Right renal pelvis (tissue), 4 donors: Measurements from ENCODE around the gene CEBPB. TPM values are rescaled to one million over a fixed set of nuclear protein-coding genes. Genes with fewer than 3 reads are reported as not detected.
A peak's percentile ranks its signal among the peaks of the same experiment; 100 is the strongest.
"Not testable (repeated sequence)": the region's sequence is repeated elsewhere in the genome, so short reads cannot be mapped to it uniquely, and the experiment has no call there.

Experiments
- DNase-seq, 4 donors: peaks; one replicate each; pipeline ENCODE4 v3.0.0-alpha.2; 2013; ENCODE audit warnings: low read depth in 4 of 4, low spot score in 3 of 4, missing footprints in 1 of 4
- polyA plus RNA-seq, 4 donors: library from polyadenylated mRNA; unstranded; fragments of 120-200 nt; gene quantifications; one replicate each; pipeline ENCODE4 v1.2.1, GENCODE V29; 2013; ENCODE audit not compliant: insufficient read length in 4 of 4

CEBPB gene
- polyA plus RNA-seq, 4 donors = 4.3 to 6.8 (median 4.5) TPM

DNA sequence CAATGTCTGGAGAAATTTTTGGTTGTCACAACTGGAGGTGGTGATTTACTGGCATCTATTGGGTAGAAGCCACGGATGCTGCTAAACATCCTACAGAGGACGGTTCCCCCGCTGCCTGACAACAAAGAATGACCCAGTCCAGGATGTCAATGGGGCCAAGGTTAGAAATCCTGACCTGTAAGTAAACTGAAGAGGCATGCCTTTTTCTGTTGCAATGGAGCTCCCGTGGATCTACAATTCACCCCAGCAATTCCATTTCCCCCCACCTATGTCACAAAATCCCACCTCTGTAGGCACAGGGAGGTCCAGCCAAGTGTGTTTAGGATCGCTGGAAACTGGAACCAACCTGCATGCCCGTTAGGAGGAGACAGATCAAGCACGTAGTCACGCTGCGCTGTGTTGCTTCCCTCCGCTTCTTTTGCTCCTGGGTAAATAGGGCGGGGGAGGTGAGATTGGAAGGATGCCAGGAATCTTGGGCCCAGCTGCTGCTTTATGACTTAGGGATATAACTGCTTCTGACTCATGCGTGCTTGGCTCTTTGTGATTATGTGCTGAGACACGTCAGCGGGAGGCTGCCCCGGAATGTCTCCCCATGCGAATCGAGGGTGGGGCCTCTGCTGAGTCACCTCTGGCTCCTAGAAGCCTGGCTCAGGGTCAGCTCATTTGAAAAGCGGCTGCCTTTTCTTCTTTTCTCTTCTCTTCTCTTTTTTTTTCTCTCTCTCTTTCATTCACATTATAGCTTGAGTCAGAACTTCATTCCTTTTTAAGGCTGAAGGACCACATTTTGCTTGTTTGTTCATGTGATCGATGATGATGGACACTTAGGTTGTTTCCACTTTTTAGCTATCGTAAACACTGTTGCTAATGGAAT lies 24.7 kb upstream of the CEBPB start:
- peak; percentile 91 to 96 (median 95) for DNase-seq

DNA sequence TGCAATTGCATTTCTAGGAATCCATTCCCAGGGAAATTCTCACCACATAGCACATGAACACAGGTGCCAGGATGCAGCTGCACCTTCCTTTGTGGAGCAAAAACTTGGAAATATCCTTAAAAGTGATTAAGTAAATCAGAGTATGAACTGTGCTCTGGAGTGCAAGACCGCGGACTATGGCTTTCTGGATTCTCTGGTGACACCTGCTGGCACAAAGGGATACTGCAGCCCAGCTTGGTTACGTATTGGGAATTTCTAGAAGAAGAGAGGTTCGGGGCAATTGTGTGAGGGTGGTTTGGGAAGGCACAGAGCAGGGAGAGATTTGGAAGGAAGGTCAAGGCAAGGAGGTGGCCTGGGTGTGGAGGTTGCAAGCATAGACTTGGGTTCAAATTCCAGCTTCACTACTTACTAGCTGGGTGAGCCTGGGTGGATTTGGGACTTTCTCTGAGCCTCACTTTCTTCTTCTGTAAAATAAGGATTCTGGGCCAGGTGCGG lies 21.3 kb upstream of the CEBPB start:
- peak in 1 of 4 donors; percentile 61 for DNase-seq

DNA sequence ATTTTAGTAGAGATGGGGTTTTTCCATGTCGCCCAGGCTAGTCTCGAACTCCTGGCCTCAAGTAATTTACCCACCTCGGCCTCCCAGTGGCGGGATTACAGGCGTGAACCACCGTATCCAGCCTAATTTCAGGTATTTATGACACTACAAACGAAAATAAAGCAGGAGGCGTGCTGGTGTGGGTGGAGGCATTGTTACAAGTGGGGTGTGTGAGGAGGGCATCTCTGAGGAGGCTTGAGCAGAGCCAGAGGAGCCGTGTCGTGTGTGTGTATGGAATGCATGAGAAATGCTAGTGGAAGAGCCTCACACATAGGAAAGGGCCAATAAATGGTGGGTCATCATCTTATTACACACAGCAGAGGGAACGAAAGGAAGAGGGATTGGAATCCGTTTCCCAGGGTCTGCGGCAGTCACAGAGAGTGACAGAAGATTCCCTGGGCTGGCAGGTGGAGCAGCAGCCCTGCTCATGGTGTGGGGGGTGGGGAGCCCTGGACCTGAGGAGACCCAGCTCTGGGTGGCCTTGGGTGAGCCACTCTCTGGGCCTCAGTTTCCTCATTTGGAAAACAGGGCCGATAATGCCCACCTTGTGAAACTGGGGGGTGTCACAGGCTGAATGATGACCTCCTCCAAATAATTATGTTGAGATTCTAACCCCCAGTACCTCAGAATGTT lies 19.9 kb upstream of the CEBPB start:
- no peak for DNase-seq

DNA sequence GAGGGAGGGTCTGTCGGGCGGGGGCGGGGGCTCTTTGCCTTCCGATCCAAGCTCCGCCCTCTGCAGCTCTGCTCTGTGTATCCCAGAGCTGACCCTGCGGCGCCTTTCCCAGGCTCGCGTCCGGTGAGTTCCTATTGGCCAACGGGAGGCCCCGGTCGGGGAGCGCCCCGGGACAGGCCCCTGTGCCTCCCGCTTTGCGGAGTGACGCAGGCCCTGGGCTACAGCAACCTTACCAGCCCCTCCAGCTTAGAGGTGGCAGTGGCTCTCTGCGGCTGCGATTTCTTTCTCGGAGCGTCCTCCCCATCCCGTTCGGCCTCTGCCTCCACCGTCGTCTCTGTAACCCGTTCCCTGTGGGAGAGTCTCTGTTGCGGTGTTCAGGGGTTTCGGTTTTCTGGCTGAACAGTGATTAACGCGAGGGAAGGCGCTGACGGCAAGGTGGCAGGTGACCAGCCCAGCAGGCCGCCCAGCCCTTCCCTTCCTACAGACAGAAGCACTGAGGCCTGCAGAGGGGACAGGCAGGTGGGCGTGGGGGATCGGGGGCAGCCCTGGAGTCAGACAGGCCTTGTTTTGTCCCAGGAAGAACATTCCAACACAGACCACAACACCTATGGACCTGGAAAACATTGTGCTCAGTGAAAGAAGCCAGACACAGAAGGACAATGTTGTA lies 18.1 kb upstream of the CEBPB start:
- peak in 2 of 4 donors; percentile 57 to 60 for DNase-seq

DNA sequence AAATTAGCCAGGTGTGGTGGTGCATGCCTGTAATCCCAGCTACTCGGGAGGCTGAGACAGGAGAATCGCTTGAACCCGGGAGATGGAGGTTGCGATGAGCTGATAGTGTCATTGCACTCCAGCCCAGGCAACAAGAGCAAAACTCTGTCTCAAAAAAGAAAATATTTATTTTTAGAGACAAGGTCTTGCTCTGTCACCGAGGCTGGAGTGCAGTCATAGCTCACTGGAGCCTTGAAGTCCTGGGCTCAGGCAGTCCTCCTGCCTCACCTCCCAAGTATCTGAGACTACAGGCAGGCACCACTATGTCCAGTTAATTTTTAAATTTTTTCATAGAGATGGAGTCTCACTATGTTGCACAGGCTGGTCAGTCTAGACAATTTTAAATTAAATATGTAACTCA lies 16.2 kb upstream of the CEBPB start:
- no peak for DNase-seq

DNA sequence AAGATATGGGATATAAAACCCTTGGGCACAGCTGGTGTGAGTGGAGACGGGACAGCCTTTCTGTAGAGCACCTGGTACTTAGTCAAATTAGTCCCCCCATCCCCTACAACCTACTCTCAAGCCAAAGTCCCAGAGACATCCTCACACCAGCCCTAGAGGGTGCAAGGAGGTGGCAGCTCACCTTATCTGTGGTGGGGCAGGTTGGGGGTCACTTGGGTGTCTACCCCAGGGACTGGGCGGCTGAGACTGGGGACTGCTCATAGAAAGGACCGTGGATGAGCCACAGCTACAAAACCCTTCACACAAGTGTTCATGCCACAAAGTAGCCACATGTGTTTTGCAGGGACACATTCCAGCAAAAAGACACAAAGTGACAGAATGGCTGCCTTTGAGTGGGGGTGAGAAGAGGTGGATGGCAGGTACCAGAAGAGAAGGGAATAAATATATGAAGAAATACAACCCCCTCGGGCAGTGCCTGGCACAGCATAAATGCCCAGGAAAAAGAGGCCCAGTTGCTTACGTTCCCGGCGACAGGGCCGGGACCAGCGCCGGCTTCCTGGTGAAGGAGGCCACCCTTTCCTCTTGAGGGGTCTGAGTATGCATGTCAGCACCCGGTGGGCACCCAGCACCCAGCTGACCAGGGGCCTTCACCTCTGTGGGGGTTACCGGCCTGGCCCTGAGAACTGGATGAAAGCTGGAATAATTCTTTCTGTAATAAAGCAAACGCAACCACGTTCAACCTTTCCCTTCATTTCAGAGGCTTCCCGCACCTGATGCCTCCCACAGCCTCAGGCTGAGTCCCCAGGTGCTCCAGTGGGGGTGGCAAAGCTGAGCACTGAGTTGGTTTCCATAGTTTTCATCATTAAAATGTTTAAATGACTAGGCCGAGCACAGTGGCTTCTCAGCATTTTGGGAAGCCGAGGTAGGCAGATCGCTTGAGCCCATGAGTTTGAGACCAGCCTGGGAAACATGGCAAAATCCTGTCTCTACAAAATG lies 14.4 kb upstream of the CEBPB start:
- DNase-seq = no peak

DNA sequence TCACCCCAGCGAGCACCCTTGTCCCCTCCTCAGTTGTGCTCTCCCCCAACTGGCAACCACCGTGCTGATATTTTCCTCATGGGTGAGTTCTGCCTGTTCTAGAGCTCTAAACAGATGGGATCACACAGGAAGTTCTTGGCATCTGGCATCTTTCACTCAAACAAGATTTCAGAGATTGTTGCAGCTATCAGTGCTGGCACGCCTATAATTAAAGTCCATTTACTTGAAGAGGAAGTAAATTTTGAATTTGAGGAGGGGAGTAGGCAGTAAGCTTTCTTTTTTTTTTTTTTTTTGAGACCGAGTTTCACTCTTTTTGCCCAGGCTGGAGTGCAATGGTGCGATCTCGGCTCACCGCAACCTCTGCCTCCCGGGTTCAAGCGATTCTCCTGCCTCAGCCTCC lies 12.0 kb upstream of the CEBPB start:
- DNase-seq = not testable (repeated sequence)

DNA sequence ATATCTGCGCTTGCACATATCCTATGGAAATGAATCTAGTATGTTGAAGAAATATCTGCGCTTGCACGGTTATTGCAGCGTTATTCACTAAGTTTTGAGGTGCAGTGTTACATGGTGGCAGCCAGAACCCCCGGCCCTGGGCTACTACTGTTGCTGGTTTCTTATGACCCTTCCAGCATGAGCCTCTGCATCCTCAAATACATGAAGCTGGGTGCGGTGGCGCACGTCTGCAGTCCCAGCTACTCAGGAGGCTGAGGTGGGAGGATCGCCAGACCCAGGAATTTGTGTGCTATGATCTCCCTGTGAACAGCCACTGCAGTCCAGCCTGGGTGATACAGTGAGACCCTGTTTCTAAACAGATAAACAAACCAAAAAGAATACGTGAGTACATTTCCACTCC lies 9.3 kb upstream of the CEBPB start:
- DNase-seq = no peak

DNA sequence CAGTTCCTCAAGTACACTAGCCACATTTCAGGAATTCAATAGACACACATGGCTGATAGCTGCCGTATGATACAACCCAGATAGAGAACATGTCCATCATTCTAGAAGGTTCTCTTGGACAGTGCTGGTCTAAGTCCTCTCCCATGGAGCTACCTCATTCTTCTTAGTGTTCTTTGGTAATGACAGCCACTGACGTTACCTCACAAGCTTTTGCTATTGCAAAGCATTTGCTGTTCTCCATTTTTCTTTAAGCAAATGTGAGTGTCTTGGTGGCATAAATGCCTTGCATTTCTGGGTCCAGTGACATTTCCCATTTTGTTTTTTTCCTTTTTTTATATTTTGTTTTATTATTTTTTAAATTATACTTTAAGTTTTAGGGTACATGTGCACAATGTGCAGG lies 8.3 kb upstream of the CEBPB start:
- DNase-seq = no peak

DNA sequence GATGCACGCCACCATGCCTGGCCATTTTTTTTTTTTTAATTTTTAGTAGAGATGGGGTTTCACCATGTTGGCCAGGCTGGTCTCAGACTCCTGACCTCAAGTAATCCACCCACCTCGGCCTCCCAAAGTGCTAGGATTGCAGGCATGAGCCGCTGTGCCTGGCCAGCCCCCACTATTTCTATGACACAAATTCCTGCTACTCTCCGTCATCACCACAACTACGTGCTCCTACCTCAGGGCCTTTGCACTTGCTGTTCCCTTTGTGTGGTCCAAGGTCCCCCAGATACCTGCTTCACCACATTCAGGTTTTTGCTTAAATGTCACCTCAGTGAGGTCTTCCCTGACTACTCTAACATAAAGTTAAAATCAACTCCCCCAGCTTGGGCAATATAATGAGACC lies 5.2 kb upstream of the CEBPB start:
- DNase-seq = no peak

DNA sequence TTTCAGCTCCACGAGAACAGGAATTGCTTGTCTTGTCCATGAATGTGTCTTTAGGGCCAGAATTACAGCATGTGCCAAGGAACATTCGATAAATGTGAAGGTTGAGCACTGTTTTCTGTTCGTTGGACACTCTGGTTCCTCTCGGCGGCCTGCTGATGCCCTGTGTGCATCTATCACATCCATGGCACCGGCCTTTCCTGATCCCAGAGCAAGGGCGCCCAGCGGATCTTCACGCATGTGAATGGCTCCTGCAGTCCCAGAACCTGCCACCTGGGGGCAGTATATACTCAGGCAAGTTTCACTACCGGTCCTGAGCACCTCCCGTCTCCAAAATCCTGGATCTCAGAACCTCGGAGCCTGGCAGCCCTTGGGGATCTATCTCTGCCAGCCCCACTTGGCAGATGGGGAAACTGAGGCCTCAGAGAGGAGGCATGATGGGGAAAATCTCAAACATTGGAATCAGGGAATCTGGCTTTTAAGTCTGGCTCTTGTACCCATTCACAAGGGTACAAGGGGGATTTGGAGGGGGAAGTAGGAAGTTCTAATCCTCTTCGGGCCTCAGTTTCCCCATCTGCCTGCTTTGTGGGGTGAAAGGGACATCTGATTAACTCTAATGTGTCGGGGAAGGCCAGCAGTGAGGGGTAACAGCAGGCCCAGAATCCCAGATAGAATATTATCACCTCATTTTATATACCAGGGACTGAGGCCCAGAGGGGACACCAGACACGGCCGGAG lies 4.3 kb upstream of the CEBPB start:
- peak in 2 of 4 donors; percentile 64 to 69 for DNase-seq

DNA sequence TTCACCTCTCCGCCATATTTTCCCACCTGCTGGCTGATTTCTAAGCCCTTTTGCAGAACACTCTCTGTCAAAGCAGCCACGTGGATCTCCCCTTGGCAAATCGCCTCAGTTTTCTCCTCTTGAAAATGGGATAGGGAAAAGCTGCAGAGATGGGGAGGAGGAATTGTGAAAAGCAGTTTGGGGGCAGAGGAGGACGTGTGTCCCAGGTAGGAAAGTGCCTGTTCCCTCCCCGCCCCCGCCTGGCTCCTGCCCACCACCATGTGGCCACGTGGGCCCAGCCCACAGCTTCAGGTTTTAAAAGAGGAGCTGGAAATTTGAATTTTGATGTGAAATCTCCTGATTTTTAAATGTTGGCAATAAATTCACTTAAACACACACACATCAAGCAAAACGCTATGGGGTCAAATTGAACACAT lies 3.6 kb upstream of the CEBPB start:
- DNase-seq = no peak

DNA sequence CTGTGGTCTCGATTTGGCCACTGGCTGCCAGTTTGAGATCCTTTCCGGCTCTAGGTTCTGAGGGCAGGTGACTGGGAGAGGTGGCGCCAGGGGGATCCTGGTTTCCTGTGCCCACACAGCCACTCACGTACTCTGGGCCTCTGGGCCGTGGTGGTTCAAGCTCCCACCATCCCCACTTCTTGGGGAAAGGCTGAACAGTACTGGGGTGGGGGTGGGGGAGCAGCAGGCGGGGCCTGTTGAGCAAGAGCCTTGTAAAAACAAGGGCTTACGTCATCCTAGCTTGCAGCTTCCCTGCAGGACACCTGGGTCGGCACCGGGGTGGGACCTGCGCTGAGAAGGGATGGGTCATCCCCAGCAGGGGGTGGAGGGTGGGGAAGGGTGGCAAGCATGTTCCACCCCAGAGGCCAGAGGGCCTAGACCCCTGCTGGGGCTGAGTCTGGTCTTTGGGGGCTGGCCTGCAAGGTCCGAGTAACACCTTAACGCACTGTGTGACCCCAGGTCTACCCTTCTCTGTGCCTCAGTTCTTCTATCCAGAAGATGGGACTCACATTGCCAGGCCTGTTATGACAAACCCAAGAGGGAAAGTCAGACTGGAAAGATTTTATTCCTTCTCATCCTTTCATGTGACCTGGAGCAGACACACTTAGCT lies 3.1 kb upstream of the CEBPB start:
- no peak for DNase-seq

DNA sequence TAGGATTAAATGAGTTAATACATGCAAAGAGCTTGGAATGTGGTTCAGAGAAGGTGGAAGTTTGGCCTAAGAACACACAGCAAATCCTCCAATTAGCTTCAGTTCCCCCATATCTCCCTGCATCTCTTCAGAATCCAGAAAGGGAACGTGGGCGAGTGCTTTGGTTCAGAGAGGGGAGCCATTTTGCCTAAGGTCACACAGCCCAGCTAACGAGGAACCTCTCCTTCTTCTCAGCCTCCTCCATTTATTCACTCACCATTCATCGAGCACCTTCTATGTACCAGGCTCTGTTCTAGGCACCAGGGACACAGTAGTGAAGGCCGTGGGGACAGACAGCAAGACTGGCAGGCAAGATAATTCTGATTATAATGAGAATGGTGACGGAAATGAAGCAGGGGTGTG lies 2.3 kb upstream of the CEBPB start:
- no peak for DNase-seq

DNA sequence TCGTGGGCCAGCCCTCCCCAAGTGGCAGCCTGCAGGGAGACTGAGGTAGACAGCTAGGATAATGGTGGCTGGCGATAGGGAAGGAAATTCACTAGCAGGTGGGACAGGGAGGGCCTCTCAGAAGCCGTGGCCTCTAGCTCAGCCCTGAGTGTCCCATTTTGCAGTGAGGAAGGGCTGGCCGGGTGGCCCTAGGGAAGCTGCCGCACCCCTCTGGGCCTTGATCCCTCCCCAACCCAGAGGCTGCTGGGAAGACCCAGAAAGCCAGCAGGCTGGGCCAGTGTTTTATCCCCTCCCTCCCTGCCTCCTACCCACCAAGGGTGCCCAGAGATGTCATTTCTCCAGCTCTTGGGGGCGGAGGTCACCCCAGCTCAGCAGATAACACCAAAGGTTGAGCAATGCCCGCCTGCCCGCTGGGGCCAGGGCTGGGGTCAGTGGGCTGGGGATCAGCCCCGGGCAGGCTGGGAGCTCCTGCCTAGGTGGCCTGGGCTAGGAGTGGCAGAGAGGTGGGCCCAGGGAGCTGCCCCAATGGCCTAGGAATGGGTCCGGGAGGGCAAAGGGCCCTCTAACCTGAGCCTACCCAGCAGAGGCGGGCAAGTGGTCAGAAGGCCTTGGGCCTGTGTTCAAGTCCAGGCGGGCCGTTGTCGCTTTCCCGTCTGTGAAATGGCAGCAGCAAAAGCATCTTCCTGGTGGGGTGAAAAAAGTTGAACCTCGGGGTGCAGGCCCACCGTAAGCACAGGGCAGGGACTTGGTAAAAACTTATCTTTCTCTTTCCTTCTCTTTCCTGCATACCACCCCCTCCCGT lies 1.6 kb upstream of the CEBPB start:
- no peak for DNase-seq

DNA sequence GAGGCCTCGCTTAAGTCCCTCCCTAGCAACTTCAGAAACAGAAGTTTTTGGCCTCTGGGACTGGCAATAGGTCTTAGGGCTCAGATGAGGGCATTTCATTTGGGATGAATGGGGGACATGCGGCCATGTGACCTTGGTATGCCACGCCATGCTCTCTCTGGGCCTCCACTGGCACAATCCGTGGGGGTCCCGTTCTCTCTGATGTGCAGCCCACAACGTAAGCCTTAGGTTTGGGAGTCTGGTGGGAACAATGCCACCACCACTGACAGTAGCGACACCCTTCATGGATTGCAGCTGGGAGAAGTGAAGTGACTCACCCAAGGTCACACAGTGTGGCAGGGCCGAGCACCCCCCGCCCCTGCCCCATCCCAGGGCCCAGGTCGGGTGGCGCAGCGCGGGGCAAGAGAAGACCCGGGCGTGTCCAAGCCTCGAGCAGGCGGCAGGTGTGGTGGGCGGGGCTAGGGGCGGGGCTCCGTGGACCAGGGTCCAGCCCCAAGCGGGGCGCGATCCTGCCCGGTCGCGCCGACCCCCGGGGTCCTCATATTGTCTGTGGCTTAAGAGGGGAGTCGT lies 864 bp upstream of the CEBPB start:
- no peak for DNase-seq

DNA sequence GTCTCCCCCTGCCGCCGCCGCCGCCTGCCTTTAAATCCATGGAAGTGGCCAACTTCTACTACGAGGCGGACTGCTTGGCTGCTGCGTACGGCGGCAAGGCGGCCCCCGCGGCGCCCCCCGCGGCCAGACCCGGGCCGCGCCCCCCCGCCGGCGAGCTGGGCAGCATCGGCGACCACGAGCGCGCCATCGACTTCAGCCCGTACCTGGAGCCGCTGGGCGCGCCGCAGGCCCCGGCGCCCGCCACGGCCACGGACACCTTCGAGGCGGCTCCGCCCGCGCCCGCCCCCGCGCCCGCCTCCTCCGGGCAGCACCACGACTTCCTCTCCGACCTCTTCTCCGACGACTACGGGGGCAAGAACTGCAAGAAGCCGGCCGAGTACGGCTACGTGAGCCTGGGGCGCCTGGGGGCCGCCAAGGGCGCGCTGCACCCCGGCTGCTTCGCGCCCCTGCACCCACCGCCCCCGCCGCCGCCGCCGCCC lies 474 bp downstream of the CEBPB start:
- DNase-seq = peak in 1 of 4 donors; percentile 17
